ENCODE data around the gene MLLT3.

DNA sequence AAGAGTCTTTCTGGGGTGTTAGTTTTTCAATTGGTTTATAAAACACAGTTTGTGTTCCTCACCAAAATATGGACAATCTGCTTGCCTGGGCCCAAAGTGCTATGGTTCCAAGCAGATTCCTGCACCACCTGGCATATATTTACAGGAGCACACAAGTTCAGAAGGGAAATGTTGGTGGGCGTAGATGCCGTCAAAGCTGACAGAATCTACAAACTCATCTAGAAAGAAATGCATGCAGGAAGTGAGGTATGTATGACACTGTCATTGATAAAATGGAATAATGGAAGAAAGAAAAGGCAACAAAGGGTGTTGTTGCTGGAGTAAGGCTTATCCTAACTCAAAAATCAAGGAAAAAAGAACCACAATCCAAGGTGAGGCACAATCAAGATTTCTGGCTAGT is 225.8 kb downstream of the MLLT3 start:
- no peak for TF ChIP-seq EZH2phosphoT487 (IDR thresholded peaks at IDR 0.05; ENCODE audit: insufficient read depth, low read depth)
- no peak for TF ChIP-seq EZH2 (IDR thresholded peaks at IDR 0.05; ENCODE audit: insufficient read depth, poor library complexity, severe bottlenecking)

All from GM23248 (cell line).